HEK293T (cell line): ENCODE results near the gene SMYD4.
"Not testable (repeated sequence)": the region's sequence is repeated elsewhere in the genome, so short reads cannot be mapped to it uniquely, and the experiment has no call there.

Experiments
- CTCF ChIA-PET: fragments of 350-600 bp; formaldehyde crosslinking; extraction: SDS; loops from one replicate; lab custom pipeline; 2021; ENCODE audit warnings: antibody characterized with exemption, inconsistent platforms; lab: Yijun Ruan, JAX
- POLR2A ChIA-PET: fragments of 350-600 bp; formaldehyde crosslinking; extraction: SDS; loops from one replicate; lab custom pipeline; 2020; ENCODE audit warnings: antibody characterized with exemption, inconsistent platforms; lab: Yijun Ruan, JAX
- DNase-seq: peaks from one replicate; pipeline ENCODE4 v3.0.0; 2012; ENCODE audit warnings: mixed read lengths; ENCODE audit errors: extremely low spot score
- ARNT ChIP-seq: fragments of 450-650 bp; IDR thresholded peaks from 2 replicates; pipeline ENCODE4 v1.6.1; 2017; ENCODE audit warnings: mild to moderate bottlenecking
- BHLHE40 ChIP-seq: fragments of 450-650 bp; IDR thresholded peaks from 2 replicates; pipeline ENCODE4 v1.6.1; 2016; ENCODE audit warnings: mild to moderate bottlenecking, moderate library complexity, borderline replicate concordance
- CTBP1 ChIP-seq: fragments of 450-650 bp; IDR thresholded peaks from 2 replicates; pipeline ENCODE4 v1.6.1; 2016; ENCODE audit warnings: borderline replicate concordance
- ELF4 ChIP-seq: fragments of 450-650 bp; IDR thresholded peaks from 2 replicates; pipeline ENCODE4 v1.6.1; 2017; ENCODE audit warnings: antibody characterized with exemption
- FOXA1 ChIP-seq: fragments of 450-650 bp; IDR thresholded peaks from 2 replicates; pipeline ENCODE4 v1.6.1; 2016; ENCODE audit warnings: mild to moderate bottlenecking
- FOXK2 ChIP-seq: fragments of 450-650 bp; IDR thresholded peaks from 2 replicates; pipeline ENCODE4 v1.6.1; 2016; ENCODE audit warnings: mild to moderate bottlenecking
- FOXM1 ChIP-seq: fragments of 450-650 bp; IDR thresholded peaks from 2 replicates; pipeline ENCODE4 v1.6.1; 2017; ENCODE audit warnings: mild to moderate bottlenecking, borderline replicate concordance
- HDGF ChIP-seq: fragments of 450-650 bp; IDR thresholded peaks from 2 replicates; pipeline ENCODE4 v1.6.1; 2017; ENCODE audit warnings: antibody characterized with exemption, borderline replicate concordance
- L3MBTL2 ChIP-seq: fragments of 450-650 bp; conservative IDR thresholded peaks from 2 replicates; pipeline ENCODE4 v1.6.1; 2016; ENCODE audit warnings: mild to moderate bottlenecking
- LEF1 ChIP-seq: fragments of 450-650 bp; IDR thresholded peaks from 2 replicates; pipeline ENCODE4 v1.6.1; 2017; ENCODE audit warnings: mild to moderate bottlenecking, borderline replicate concordance
- NFRKB ChIP-seq: fragments of 450-650 bp; IDR thresholded peaks from 2 replicates; pipeline ENCODE4 v1.6.1; 2016; ENCODE audit warnings: mild to moderate bottlenecking, moderate library complexity
- SP1 ChIP-seq: fragments of 450-650 bp; IDR thresholded peaks from 2 replicates; pipeline ENCODE4 v1.6.1; 2017
- SUZ12 ChIP-seq: fragments of 450-650 bp; IDR thresholded peaks from 2 replicates; pipeline ENCODE4 v1.6.1; 2016; ENCODE audit warnings: mild to moderate bottlenecking
- TARDBP ChIP-seq: fragments of 450-650 bp; IDR thresholded peaks from 2 replicates; pipeline ENCODE4 v1.6.1; 2016
- ZNF384 ChIP-seq: fragments of 450-650 bp; IDR thresholded peaks from 2 replicates; pipeline ENCODE4 v1.6.1; 2016
- TF ChIP-seq, protein P1 (sequence below): fragments of 450-650 bp; IDR thresholded peaks from 2 replicates; pipeline ENCODE4 v1.6.1; 2016

Gene SMYD4

GRCh38 chr17:1743088-1743439, 86.6 kb downstream of the SMYD4 start:
- no peak for DNase-seq
- POLR2A ChIA-PET: no interaction called here
- TF ChIP-seq BHLHE40 (no peak), FOXM1 (no peak), SUZ12 (no peak), CTBP1 (no peak), NFRKB (no peak), ARNT (no peak), HDGF (no peak), ELF4 (no peak), SP1 (no peak), LEF1 (no peak), TARDBP (no peak), ZNF384 (no peak), FOXA1 (no peak), FOXK2 (no peak), L3MBTL2 (no peak)
- TF ChIP-seq, protein P1, sequence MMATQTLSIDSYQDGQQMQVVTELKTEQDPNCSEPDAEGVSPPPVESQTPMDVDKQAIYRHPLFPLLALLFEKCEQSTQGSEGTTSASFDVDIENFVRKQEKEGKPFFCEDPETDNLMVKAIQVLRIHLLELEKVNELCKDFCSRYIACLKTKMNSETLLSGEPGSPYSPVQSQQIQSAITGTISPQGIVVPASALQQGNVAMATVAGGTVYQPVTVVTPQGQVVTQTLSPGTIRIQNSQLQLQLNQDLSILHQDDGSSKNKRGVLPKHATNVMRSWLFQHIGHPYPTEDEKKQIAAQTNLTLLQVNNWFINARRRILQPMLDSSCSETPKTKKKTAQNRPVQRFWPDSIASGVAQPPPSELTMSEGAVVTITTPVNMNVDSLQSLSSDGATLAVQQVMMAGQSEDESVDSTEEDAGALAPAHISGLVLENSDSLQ: no peak
- CTCF ChIA-PET: no interaction called here

DNA sequence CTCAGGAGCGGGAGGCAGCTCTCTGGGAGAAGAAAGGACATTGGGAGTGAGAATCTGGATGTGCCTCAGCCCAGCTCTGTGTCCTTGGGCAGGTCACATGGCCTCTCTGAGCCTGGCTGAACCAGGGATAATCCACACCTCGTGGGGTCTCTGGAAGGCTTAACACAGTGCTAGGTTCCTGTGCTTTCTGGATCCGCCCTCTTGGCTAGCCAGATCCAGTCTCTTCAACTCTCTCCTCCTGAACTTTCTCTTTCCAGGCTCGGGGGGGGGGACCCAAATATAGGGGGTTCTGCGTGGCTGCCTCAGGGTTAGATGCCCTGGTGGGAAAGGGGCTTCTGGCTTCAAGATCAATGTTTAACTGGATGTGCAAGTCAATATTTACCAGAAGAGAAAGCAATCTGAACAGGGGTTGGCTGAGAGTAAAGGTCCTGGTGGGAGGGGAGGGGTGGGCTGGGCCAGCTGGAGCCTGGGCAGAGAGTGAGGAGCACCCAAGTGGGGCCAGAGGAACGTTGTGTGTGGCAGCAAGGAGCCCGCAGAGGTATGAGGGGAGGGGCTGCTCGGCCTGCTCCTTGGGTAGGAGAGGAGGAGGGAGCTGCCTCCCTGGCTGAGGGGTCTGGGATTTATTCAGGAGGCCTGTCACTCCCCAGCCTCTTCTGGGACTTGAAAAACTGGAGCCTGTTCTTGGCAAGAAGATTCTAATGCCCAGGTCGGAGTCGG, 87.2 kb downstream of the SMYD4 start, which contains the start of gene SERPINF2:
Gene SERPINF2, plus strand, starts transcription at position 501 of the 717 bp plus-strand sequence. CDS start 2,125 bp downstream, outside the sequence.
- ChIA-PET POLR2A (no interaction called here), CTCF (no interaction called here)
- DNase-seq: no peak
- TF ChIP-seq SUZ12 (no peak), L3MBTL2 (no peak), ZNF384 (no peak), ELF4 (no peak)
- TF ChIP-seq, protein P1: no peak

DNA sequence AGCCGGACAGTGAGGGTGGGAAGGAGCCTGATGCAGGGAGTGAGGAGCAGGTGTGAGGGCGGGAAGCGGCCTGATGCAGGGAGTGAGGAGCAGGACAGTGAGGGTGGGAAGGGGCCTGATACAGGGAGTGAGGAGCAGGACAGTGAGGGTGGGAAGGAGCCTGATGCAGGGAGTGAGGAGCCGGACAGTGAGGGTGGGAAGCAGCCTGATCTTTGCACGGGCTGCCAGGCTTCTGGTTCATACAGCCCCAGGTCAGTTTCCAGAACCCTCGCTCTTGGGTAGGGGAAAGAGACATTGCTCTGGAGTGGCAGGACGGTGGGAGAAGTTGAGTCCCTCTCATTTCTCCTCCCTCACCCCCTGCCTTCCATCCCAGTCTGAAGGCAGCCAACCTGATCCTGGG, 87.8 kb downstream of the SMYD4 start:
- DNase-seq, POLR2A ChIA-PET, CTCF ChIA-PET: not testable (repeated sequence)

DNA sequence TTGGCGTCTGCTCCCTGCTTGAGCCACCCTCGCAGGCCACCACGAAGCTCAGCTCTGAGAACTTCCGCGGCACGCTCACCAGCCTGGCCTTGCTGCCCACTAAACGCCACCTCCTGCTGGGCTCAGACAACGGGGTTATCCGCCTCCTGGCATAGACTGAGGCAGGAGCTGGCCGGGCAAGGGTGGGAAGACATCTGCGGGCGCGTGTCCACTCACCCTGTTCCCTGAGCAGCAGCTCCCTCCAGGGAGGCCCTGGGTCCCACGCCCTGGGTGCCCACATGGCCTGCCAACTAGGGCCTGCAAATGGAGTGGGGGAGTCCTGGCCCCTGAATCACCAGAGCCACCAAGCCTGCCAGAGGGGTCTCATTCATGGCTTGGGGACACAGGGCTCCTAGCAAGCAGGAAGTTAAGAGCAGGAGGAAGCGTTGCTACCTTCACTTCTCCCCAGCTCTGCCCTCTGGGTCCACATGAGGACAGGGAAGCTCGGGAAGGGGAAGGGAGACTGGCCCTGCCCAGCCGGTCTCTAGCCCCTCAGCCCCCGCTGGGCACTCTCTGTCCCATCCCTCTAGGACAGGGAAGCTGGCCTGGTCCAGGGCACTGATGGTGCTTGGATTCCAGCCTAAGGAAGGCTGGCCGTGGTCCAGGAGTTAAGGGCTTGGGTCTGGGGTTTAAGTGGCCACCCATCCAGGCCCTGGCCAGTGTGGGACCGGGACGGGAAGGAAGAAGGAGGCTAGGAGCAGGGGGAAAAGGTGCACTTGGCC, 92.0 kb downstream of the SMYD4 start:
- CTCF ChIA-PET: no interaction called here
- POLR2A ChIA-PET: no interaction called here
- TF ChIP-seq SUZ12: no peak
- TF ChIP-seq FOXA1: no peak
- TF ChIP-seq, protein P1: no peak
- no peak for TF ChIP-seq ARNT
- TF ChIP-seq FOXM1: no peak
- no peak for DNase-seq

- TF ChIP-seq NFRKB (no peak), FOXM1 (no peak), SP1 (no peak), ELF4 (no peak), L3MBTL2 (no peak), FOXA1 (no peak), HDGF (no peak), BHLHE40 (no peak), CTBP1 (no peak), FOXK2 (no peak), LEF1 (no peak), TARDBP (no peak), ARNT (no peak), SUZ12 (no peak), ZNF384 (no peak)
- TF ChIP-seq, protein P1: no peak
- DNase-seq: no peak
- POLR2A ChIA-PET: interaction anchor here (0.8 to 0.9 kb wide), 2 partner anchors 12 to 25 kb away, joined by 3 to 4 read pairs; partner anchors contain the start of genes SERPINF1 and WDR81
- CTCF ChIA-PET: interaction anchor here (0.8 kb wide), 1 partner anchor 20 kb away, joined by 3 read pairs; no protein-coding TSS in a partner anchor
Observed at GRCh38 chr17:1736348-1737281, 93.1 kb downstream of the SMYD4 start.
